Putamen (tissue), 1 donor: Measurements from ENCODE around the gene PSMA2.

Experiments
- DNase-seq: peaks from one replicate; pipeline ENCODE4 v3.0.0-alpha.2; 2016; ENCODE audit warnings: low spot score

PSMA2 gene

GRCh38 chr7:42940985-42941847, 9.2 kb upstream of the PSMA2 start:
- peak; percentile 71 for DNase-seq

GRCh38 chr7:42939457-42940240, 7.7 kb upstream of the PSMA2 start:
- no peak for DNase-seq

- no peak for DNase-seq
These were observed 3.9 kb upstream of the PSMA2 start for GRCh38 chr7:42935861-42936260.

GRCh38 chr7:42934291-42934690, 2.3 kb upstream of the PSMA2 start:
- no peak for DNase-seq

GRCh38 chr7:42932811-42933591, 1.0 kb upstream of the PSMA2 start:
- no peak for DNase-seq

GRCh38 chr7:42931447-42931833, 534 bp downstream of the PSMA2 start:
- no peak for DNase-seq

GRCh38 chr7:42930889-42931288, 1.1 kb downstream of the PSMA2 start:
- no peak for DNase-seq

GRCh38 chr7:42929449-42929848, 2.5 kb downstream of the PSMA2 start:
- DNase-seq: no peak

GRCh38 chr7:42928754-42929153, 3.2 kb downstream of the PSMA2 start:
- DNase-seq: no peak

- DNase-seq: no peak
These were observed 5.8 kb downstream of the PSMA2 start for GRCh38 chr7:42926204-42926603.

GRCh38 chr7:42925630-42926029, 6.3 kb downstream of the PSMA2 start:
- DNase-seq: no peak

GRCh38 chr7:42924223-42924838, 7.6 kb downstream of the PSMA2 start:
- no peak for DNase-seq

- no peak for DNase-seq
These were observed 9.8 kb downstream of the PSMA2 start for GRCh38 chr7:42922017-42922753.

- no peak for DNase-seq
These were observed 16.6 kb downstream of the PSMA2 start for GRCh38 chr7:42915356-42915755.

- no peak for DNase-seq
These were observed 17.4 kb downstream of the PSMA2 start for GRCh38 chr7:42914421-42915045.

- DNase-seq: no peak
These were observed 18.0 kb downstream of the PSMA2 start for GRCh38 chr7:42914009-42914408.

- no peak for DNase-seq
These were observed 18.4 kb downstream of the PSMA2 start for GRCh38 chr7:42913591-42913990.

- peak; percentile 96 for DNase-seq
These were observed 20.2 kb downstream of the PSMA2 start, which contains the start of gene C7orf25 for GRCh38 chr7:42911454-42912447. Gene C7orf25 (minus strand): TSS chr7:42912070. CDS start chr7:42910900, 1,170 bp downstream.

GRCh38 chr7:42910306-42910705, 21.7 kb downstream of the PSMA2 start:
- peak; percentile 70 for DNase-seq
